Endothelial cell of umbilical vein (primary cell): ENCODE measurements around the gene CAV2. TPM values are rescaled to one million over a fixed set of nuclear protein-coding genes. Genes with fewer than 3 reads are reported as not detected.
A peak's percentile ranks its signal among the peaks of the same experiment; 100 is the strongest.

Source experiments
- BruUV-seq: library from RNA; stranded (reverse); fragments of 400-500 nt; replicated peaks from 2 replicates; lab custom pipeline; 2021; lab: Mats Ljungman, UMichigan
- CTCF ChIA-PET: fragments of 300-600, 350-600 bp; sonication (Branson Sonifier 250); formaldehyde crosslinking; loops from one replicate; lab custom pipeline; 2021; ENCODE audit warnings: antibody characterized with exemption, inconsistent platforms; lab: Charles Lee
- POLR2A ChIA-PET: fragments of 300-600, 350-600 bp; sonication (Branson Sonifier 250); formaldehyde crosslinking; loops from one replicate; lab custom pipeline; 2021; ENCODE audit warnings: antibody characterized with exemption, inconsistent platforms; lab: Charles Lee
- DNase-seq: peaks from one replicate; pipeline ENCODE4 v3.0.0-alpha.2; 2011; ENCODE audit warnings: low read depth, low spot score
- FAIRE-seq: peaks from 2 replicates; lab custom pipeline; 2011; peaks lifted over from hg19 to GRCh38; lab: Jason Lieb, UNC
- H2AFZ ChIP-seq: 2 replicates; pipeline ENCODE4 v1.6.0; 2012; ENCODE audit warnings: low read depth, low read length, control low read depth, inconsistent platforms
- H3K27ac ChIP-seq: 2 replicates; pipeline ENCODE4 v1.5.1; 2011; ENCODE audit warnings: low read depth, mild to moderate bottlenecking, control low read depth, low read length, moderate library complexity; ENCODE audit not compliant: insufficient read depth
- H3K27me3 ChIP-seq, 2 experiments: 2 replicates each; pipeline versions ENCODE4 v1.6.0 to v1.6.1; 2011; ENCODE audit warnings: low read length in 2 of 2, mixed read lengths in 1 of 2; ENCODE audit not compliant: control insufficient read depth in 2 of 2, insufficient read depth in 2 of 2
- H3K36me3 ChIP-seq, 2 experiments: 2 replicates in 1 of 2; 3 replicates in 1 of 2; pipeline ENCODE4 v1.5.1; 2011; ENCODE audit warnings: low read length in 2 of 2, mild to moderate bottlenecking in 1 of 2, moderate library complexity in 1 of 2; ENCODE audit not compliant: control insufficient read depth in 2 of 2, insufficient read depth in 2 of 2; ENCODE audit errors: extremely low read depth in 1 of 2
- H3K4me1 ChIP-seq: 3 replicates; pipeline ENCODE4 v1.5.1; 2011; ENCODE audit warnings: mild to moderate bottlenecking, low read length; ENCODE audit not compliant: control insufficient read depth, insufficient read depth; ENCODE audit errors: extremely low read depth
- H3K4me2 ChIP-seq: 2 replicates; pipeline ENCODE4 v1.6.1; 2011; ENCODE audit warnings: low read length, control low read depth, mixed read lengths; ENCODE audit not compliant: insufficient read depth
- H3K4me3 ChIP-seq, 3 experiments: fragments of 200-600 bp in 1 of 3; sonication (generic), shearing (Covaris generic) in 1 of 3; replicated peaks in 1 of 3; 2 replicates each; pipeline ENCODE4 v1.5.1; 2011 to 2016; ENCODE audit warnings: control low read depth in 3 of 3, low read length in 3 of 3, mild to moderate bottlenecking in 2 of 3, inconsistent platforms in 1 of 3, low read depth in 1 of 3, moderate library complexity in 1 of 3; ENCODE audit not compliant: insufficient read depth in 1 of 3
- H3K79me2 ChIP-seq: 2 replicates; pipeline ENCODE4 v1.6.0; 2012; ENCODE audit warnings: low read length, inconsistent platforms; ENCODE audit not compliant: control insufficient read depth, insufficient read depth
- H3K9ac ChIP-seq: replicated peaks from 2 replicates; pipeline ENCODE3; 2011; ENCODE audit warnings: low read length, control low read depth; ENCODE audit not compliant: insufficient read depth; ENCODE audit errors: extremely low read depth
- H3K9me1 ChIP-seq: replicated peaks from 3 replicates; pipeline ENCODE4 v1.6.0; 2011; ENCODE audit warnings: mild to moderate bottlenecking, low read length; ENCODE audit not compliant: control insufficient read depth, insufficient read depth; ENCODE audit errors: extremely low read depth
- H3K9me3 ChIP-seq: replicated peaks from 2 replicates; pipeline ENCODE4 v1.5.1; 2012; ENCODE audit warnings: low read length, inconsistent platforms; ENCODE audit not compliant: control insufficient read depth, insufficient read depth
- H4K20me1 ChIP-seq: replicated peaks from 2 replicates; pipeline ENCODE3; 2011; ENCODE audit warnings: mild to moderate bottlenecking, low read length; ENCODE audit not compliant: control insufficient read depth, insufficient read depth; ENCODE audit errors: extremely low read depth
- CTCF ChIP-seq, 2 donors: IDR thresholded peaks; 1 replicate in 1 of 2; 2 replicates in 1 of 2; pipeline ENCODE4 v1.5.1; 2011; ENCODE audit warnings: low read length in 2 of 2, mild to moderate bottlenecking in 2 of 2, moderate library complexity in 2 of 2, control low read depth in 1 of 2, inconsistent platforms in 1 of 2, low read depth in 1 of 2; ENCODE audit not compliant: insufficient read depth in 1 of 2; ENCODE audit errors: extremely low read depth in 1 of 2
- JUN ChIP-seq: IDR thresholded peaks from 2 replicates; pipeline ENCODE4 v1.6.1; 2011; ENCODE audit warnings: borderline replicate concordance, low read depth; ENCODE audit not compliant: insufficient read length, insufficient read depth
- MAX ChIP-seq: IDR thresholded peaks from 2 replicates; pipeline ENCODE4 v1.6.1; 2011; ENCODE audit not compliant: insufficient read depth, insufficient read length
- MYC ChIP-seq: IDR thresholded peaks from one replicate; pipeline ENCODE4 v1.6.1; 2011; ENCODE audit warnings: mild to moderate bottlenecking, low read depth, low read length
- POLR2A ChIP-seq: IDR thresholded peaks from 2 replicates; pipeline ENCODE4 v1.6.1; 2012; ENCODE audit warnings: low read depth, mild to moderate bottlenecking, control low read depth, low read length
- POLR2AphosphoS5 ChIP-seq: IDR thresholded peaks from 2 replicates; pipeline ENCODE4 v1.6.1; 2012; ENCODE audit warnings: low read depth, mild to moderate bottlenecking, control low read depth, low read length, moderate library complexity; ENCODE audit not compliant: insufficient read depth
- dilution Hi-C: fragments of 300-500 bp; cut with MboI; formaldehyde crosslinking; loops from one replicate; pipeline ENCODE4 v1.15.0; 2019; ENCODE audit warnings: low sequenced_read_pairs; ENCODE audit not compliant: extremely low pct_ligation_motif_present
- intact Hi-C: fragments of 100-400 bp; cut with micrococcal nuclease; formaldehyde crosslinking; loops from one replicate; pipeline ENCODE4 v1.10.0; 2022
- polyA plus RNA-seq, 4 experiments: library from polyadenylated mRNA; depleted of rRNA in 3 of 4; stranded (reverse) in 3 of 4; unstranded in 1 of 4; fragments of >200 nt; gene quantifications; 2 replicates each; pipeline versions ENCODE4 v1.2.1 to v1.2.3, GENCODE V29; 2011 to 2012; ENCODE audit warnings: missing spikeins in 1 of 4
- total RNA-seq: library from RNA; stranded (reverse); gene quantifications from 2 replicates; pipeline ENCODE4 v1.2.3, GENCODE V29; 2021

CAV2 gene
- total and polyA plus RNA-seq, 2 donors (not counting 3 experiments of a cell fraction or from before 2014, with no cell fraction given) = 179 to 327 TPM

GRCh38 chr7:116502201-116503096 lies 2.9 kb downstream of the CAV2 start:
- DNase-seq = peak; percentile 36
- no TSS peak for BruUV-seq

GRCh38 chr7:116503835-116504234 lies 4.3 kb downstream of the CAV2 start:
- no peaks in the 10 kb centered on the region for H3K27me3 ChIP-seq
- no peaks in the 10 kb centered on the region for H3K9me3 ChIP-seq
- ChIA-PET CTCF (no interaction called here), POLR2A (no interaction called here)
- no peak overlapping the region for H3K4me2 ChIP-seq
- no TSS peak for BruUV-seq
- TF ChIP-seq MYC = no peak
- no peak for TF ChIP-seq CTCF (IDR thresholded peaks at IDR 0.05; ENCODE audit: extremely low read depth in 1 of 2, insufficient read depth in 1 of 2, low read depth in 1 of 2, low read length in 2 of 2)
- no peak for TF ChIP-seq MAX
- TF ChIP-seq POLR2A = no peak
- TF ChIP-seq POLR2AphosphoS5 = no peak
- TF ChIP-seq JUN = no peak
- H3K79me2 ChIP-seq = peaks cover 59% of the 10 kb centered on the region
- no peaks in the 10 kb centered on the region for H4K20me1 ChIP-seq
- H3K4me3 ChIP-seq = no peak overlapping the region
- no peaks in the 10 kb centered on the region for H3K9me1 ChIP-seq
- FAIRE-seq = no peak
- peaks cover 0 to 18% of the 10 kb centered on the region in 2 experiments for H3K36me3 ChIP-seq
- intact Hi-C loops (no loop called here), dilution Hi-C loops (loop anchor here (25.0 kb wide), 2 partner anchors 167 to 242 kb away; no protein-coding TSS in a partner anchor)
- no peak for DNase-seq
- no peak overlapping the region for H3K9ac ChIP-seq
- H3K27ac ChIP-seq = no peak overlapping the region
- H2AFZ ChIP-seq = no peak overlapping the region
- H3K4me1 ChIP-seq = peaks cover 51% of the 10 kb centered on the region

More at GRCh38 chr7:116502201-116503096, 2.9 kb downstream of the CAV2 start:
- TF ChIP-seq POLR2A (no peak), POLR2AphosphoS5 (no peak), MYC (no peak), MAX (no peak)
- Histone ChIP-seq H3K4me2 (peak overlapping the region; percentile 95), H3K9ac (peak overlapping the region; percentile 91), H3K36me3 (peaks cover 0 to 14% of the 10 kb centered on the region in 2 experiments), H3K4me3 (peak overlapping the region in 1 of 3 experiments; percentile 86), H2AFZ (no peak overlapping the region), H3K27ac (peak overlapping the region; percentile 83), H4K20me1 (no peaks in the 10 kb centered on the region), H3K4me1 (peaks cover 48% of the 10 kb centered on the region), H3K79me2 (peaks cover 59% of the 10 kb centered on the region), H3K9me3 (no peaks in the 10 kb centered on the region), H3K27me3 (no peaks in the 10 kb centered on the region), H3K9me1 (no peaks in the 10 kb centered on the region)
- FAIRE-seq = peak; percentile 26
- ChIA-PET CTCF (interaction anchor here (0.7 to 2.2 kb wide), 11 partner anchors 9 to 322 kb away, joined by 3 to 13 read pairs (median 5); no protein-coding TSS in a partner anchor), POLR2A (interaction anchor here (0.6 to 1.6 kb wide), 2 partner anchors 9 to 35 kb away, joined by 3 to 8 read pairs; no protein-coding TSS in a partner anchor)
- intact Hi-C loops (no loop called here), dilution Hi-C loops (loop anchor here (25.0 kb wide), 2 partner anchors 165 to 240 kb away; no protein-coding TSS in a partner anchor)
